SU-DHL-6 (cell line): ENCODE data around the gene CAB39.

ENCODE experiments used
- H2AFZ ChIP-seq: fragments of 200-600 bp; sonication (generic); 2 replicates; pipeline ENCODE4 v1.6.1; 2014; ENCODE audit warnings: low read depth, mild to moderate bottlenecking, moderate library complexity, mixed read lengths, antibody characterized with exemption, low read length; ENCODE audit not compliant: severe bottlenecking
- H3F3A ChIP-seq: fragments of 200-600 bp; shearing (Covaris generic); 2 replicates; pipeline ENCODE4 v1.6.0; 2016; ENCODE audit warnings: antibody characterized with exemption, mild to moderate bottlenecking; ENCODE audit not compliant: insufficient read depth
- H3K27ac ChIP-seq: fragments of 200-600 bp; sonication (generic); 2 replicates; pipeline ENCODE4 v1.5.1; 2016; ENCODE audit warnings: low read depth, mild to moderate bottlenecking, low read length, moderate library complexity, mixed read lengths
- H3K27me3 ChIP-seq: fragments of 200-600 bp; sonication (generic), shearing (Covaris generic); 2 replicates; pipeline ENCODE4 v1.6.0; 2014; ENCODE audit warnings: mild to moderate bottlenecking, low read length
- H3K36me3 ChIP-seq: fragments of 200-600 bp; sonication (generic); 2 replicates; pipeline ENCODE4 v1.6.1; 2014; ENCODE audit warnings: mild to moderate bottlenecking, low read length, mixed read lengths
- H3K4me2 ChIP-seq: fragments of 300-600, 200-600 bp; shearing (Covaris generic), sonication (generic); 2 replicates; pipeline ENCODE4 v1.6.0; 2014; ENCODE audit warnings: low read length, low read depth, mild to moderate bottlenecking; ENCODE audit not compliant: poor library complexity, severe bottlenecking
- H3K4me3 ChIP-seq: fragments of 200-600 bp; sonication (generic); 2 replicates; pipeline ENCODE4 v1.5.1; 2014; ENCODE audit warnings: antibody characterized with exemption, low read length, mild to moderate bottlenecking, mixed read lengths; ENCODE audit not compliant: insufficient read depth, poor library complexity, severe bottlenecking
- H3K79me2 ChIP-seq: fragments of 200-600 bp; sonication (generic); 2 replicates; pipeline ENCODE4 v1.6.1; 2014; ENCODE audit warnings: mild to moderate bottlenecking, low read length, moderate library complexity; ENCODE audit not compliant: insufficient read depth
- H3K9ac ChIP-seq: fragments of 200-600 bp; sonication (generic); 2 replicates; pipeline ENCODE4 v1.7.0; 2014; ENCODE audit warnings: mild to moderate bottlenecking, low read length
- H3K9me2 ChIP-seq: fragments of 200-600 bp; sonication (generic); replicated peaks from 2 replicates; pipeline ENCODE4 v1.6.1; 2014; ENCODE audit warnings: low read length; ENCODE audit not compliant: insufficient read depth
- H3K9me3 ChIP-seq: fragments of 200-600 bp; sonication (generic); 2 replicates; pipeline ENCODE4 v1.6.1; 2014; ENCODE audit warnings: low read length, mixed read lengths; ENCODE audit not compliant: insufficient read depth
- H4K20me1 ChIP-seq: fragments of 200-600 bp; sonication (generic); 2 replicates; pipeline ENCODE4 v1.6.1; 2014; ENCODE audit warnings: low read depth, mild to moderate bottlenecking, antibody characterized with exemption, low read length, moderate library complexity, mixed read lengths
- CTCF ChIP-seq: fragments of 200-600 bp; sonication (generic); IDR thresholded peaks from one replicate; pipeline ENCODE4 v1.5.1; 2017; ENCODE audit warnings: antibody characterized with exemption, mild to moderate bottlenecking, low read length, moderate library complexity; ENCODE audit not compliant: insufficient read depth, poor library complexity, severe bottlenecking
- EZH2phosphoT487 ChIP-seq: fragments of 200-600 bp; sonication (generic), shearing (Covaris generic); conservative IDR thresholded peaks from 2 replicates; pipeline ENCODE4 v1.6.1; 2018; ENCODE audit warnings: mild to moderate bottlenecking, antibody characterized with exemption, low read length, moderate library complexity, mixed read lengths

CAB39 gene

DNA sequence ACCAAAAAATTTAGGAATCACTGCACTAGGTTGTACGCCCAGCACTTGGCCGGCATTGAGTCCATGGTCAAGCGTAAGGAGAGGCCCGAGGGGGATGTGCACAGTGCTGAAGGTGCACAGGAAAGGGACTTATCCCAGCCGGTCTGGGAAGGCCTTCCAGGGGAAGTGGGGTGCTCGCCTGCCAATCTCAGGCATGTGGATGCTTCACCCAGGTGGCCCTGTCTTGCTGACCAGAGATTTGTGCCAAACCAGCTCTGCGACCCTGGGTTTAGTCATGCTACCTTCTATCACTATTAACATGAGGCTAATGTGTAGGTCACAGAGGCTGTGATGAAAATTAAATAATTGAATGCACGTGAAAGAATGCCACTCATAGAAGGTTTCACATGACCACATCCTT is 150.4 kb downstream of the CAB39 start:
- Histone ChIP-seq H3K9me2 (no peaks in the 10 kb centered on the region), H3K79me2 (no peaks in the 10 kb centered on the region), H2AFZ (no peak overlapping the region), H3K9me3 (no peaks in the 10 kb centered on the region), H3K9ac (no peak overlapping the region), H4K20me1 (no peaks in the 10 kb centered on the region), H3F3A (no peaks in the 10 kb centered on the region), H3K4me2 (no peak overlapping the region), H3K27me3 (no peaks in the 10 kb centered on the region), H3K36me3 (no peaks in the 10 kb centered on the region), H3K27ac (no peak overlapping the region), H3K4me3 (no peak overlapping the region)
- no peak for TF ChIP-seq CTCF
- TF ChIP-seq EZH2phosphoT487, result no peak

- no peak overlapping the region for H3K4me2 ChIP-seq
- H3K27ac ChIP-seq, result no peak overlapping the region
- H3K9me2 ChIP-seq, result no peaks in the 10 kb centered on the region
- TF ChIP-seq EZH2phosphoT487 (no peak), CTCF (no peak)
- H3K9ac ChIP-seq, result no peak overlapping the region
- no peaks in the 10 kb centered on the region for H3F3A ChIP-seq
- no peaks in the 10 kb centered on the region for H3K79me2 ChIP-seq
- no peak overlapping the region for H3K4me3 ChIP-seq
- no peaks in the 10 kb centered on the region for H3K27me3 ChIP-seq
- H4K20me1 ChIP-seq, result no peaks in the 10 kb centered on the region
- no peak overlapping the region for H2AFZ ChIP-seq
- no peaks in the 10 kb centered on the region for H3K36me3 ChIP-seq
- no peaks in the 10 kb centered on the region for H3K9me3 ChIP-seq
Measured at GRCh38 chr2:230863442-230864121, 150.9 kb downstream of the CAB39 start.

GRCh38 chr2:230864122-230864604 is 151.5 kb downstream of the CAB39 start:
- Histone ChIP-seq H3K9me2 (no peaks in the 10 kb centered on the region), H3K27ac (no peak overlapping the region)

More at GRCh38 chr2:230864122-230864604, 151.5 kb downstream of the CAB39 start:
- TF ChIP-seq EZH2phosphoT487 (no peak), CTCF (no peak)
- Histone ChIP-seq H4K20me1 (no peaks in the 10 kb centered on the region), H3K4me2 (no peak overlapping the region), H3K4me3 (no peak overlapping the region), H3K36me3 (no peaks in the 10 kb centered on the region), H3K9me3 (no peaks in the 10 kb centered on the region), H3K79me2 (no peaks in the 10 kb centered on the region), H3K9ac (no peak overlapping the region), H2AFZ (no peak overlapping the region), H3K27me3 (no peaks in the 10 kb centered on the region), H3F3A (no peaks in the 10 kb centered on the region)
